Measurements from ENCODE around the gene TMX4.

DNA sequence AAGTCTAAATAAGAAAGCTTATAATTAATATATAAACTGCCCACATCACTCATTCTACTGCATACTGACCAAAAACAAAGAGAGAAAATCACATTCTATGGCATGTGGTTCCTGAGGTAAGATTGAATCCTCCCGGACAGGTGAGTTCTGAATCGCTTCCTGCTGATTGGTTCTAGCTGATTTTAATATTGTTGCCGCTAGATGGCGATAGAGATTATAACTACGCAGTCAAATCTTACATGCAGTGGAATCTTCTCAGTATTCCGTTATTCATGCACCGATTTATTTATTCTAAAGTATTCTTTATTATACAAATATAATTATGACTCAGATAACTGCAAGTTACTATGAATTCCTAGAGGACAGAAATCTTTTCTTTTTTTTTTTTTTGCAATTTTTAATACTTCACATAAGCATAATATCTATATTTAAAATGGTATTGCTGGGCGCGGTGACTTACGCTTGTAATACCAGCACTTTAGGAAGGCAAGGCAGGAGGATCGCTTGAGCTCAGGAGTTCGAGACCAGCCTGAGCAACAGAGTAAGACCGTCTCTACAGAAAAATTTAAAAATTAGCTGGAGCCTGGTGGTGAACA is 24.2 kb upstream of the TMX4 start:
- TF ChIP-seq POLR2A (IDR thresholded peaks at IDR 0.05), result no peak
- TF ChIP-seq, protein P1, sequence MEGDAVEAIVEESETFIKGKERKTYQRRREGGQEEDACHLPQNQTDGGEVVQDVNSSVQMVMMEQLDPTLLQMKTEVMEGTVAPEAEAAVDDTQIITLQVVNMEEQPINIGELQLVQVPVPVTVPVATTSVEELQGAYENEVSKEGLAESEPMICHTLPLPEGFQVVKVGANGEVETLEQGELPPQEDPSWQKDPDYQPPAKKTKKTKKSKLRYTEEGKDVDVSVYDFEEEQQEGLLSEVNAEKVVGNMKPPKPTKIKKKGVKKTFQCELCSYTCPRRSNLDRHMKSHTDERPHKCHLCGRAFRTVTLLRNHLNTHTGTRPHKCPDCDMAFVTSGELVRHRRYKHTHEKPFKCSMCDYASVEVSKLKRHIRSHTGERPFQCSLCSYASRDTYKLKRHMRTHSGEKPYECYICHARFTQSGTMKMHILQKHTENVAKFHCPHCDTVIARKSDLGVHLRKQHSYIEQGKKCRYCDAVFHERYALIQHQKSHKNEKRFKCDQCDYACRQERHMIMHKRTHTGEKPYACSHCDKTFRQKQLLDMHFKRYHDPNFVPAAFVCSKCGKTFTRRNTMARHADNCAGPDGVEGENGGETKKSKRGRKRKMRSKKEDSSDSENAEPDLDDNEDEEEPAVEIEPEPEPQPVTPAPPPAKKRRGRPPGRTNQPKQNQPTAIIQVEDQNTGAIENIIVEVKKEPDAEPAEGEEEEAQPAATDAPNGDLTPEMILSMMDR (IDR thresholded peaks at IDR 0.05), result peak; percentile 42 to 87 (median 56)

All from testis (tissue), 2 donors.